DND-41 (cell line): ENCODE data around the gene PI4K2A.

Experiments used
- ATAC-seq: fragments of 200-7000 bp; cut with Tn5 transposase; 3 replicates; pipeline ENCODE4 v1.9.1; 2021; ENCODE audit warnings: low read depth; ENCODE audit not compliant: insufficient read depth
- DNase-seq: peaks from one replicate; pipeline ENCODE4 v3.0.0-alpha.2; 2020
- H2AFZ ChIP-seq: 2 replicates; pipeline ENCODE4 v1.6.0; 2012; ENCODE audit warnings: low read depth, low read length
- H3K27ac ChIP-seq: 2 replicates; pipeline ENCODE4 v1.5.1; 2012; ENCODE audit warnings: low read length, inconsistent platforms
- H3K27me3 ChIP-seq: fragments of 200-600 bp; sonication (generic); 2 replicates; pipeline ENCODE4 v1.6.0; 2012; ENCODE audit warnings: low read length, mild to moderate bottlenecking, inconsistent platforms; ENCODE audit not compliant: insufficient read depth, poor library complexity
- H3K36me3 ChIP-seq: 2 replicates; pipeline ENCODE4 v1.5.1; 2012; ENCODE audit warnings: low read length, inconsistent platforms; ENCODE audit not compliant: insufficient read depth
- H3K4me1 ChIP-seq: 2 replicates; pipeline ENCODE4 v1.5.1; 2012; ENCODE audit warnings: mild to moderate bottlenecking, low read length; ENCODE audit not compliant: insufficient read depth
- H3K4me2 ChIP-seq: 2 replicates; pipeline ENCODE4 v1.6.0; 2012; ENCODE audit warnings: mild to moderate bottlenecking, moderate library complexity, low read length, inconsistent platforms; ENCODE audit not compliant: insufficient read depth
- H3K4me3 ChIP-seq, 2 experiments: fragments of 200-600 bp in 1 of 2; shearing (Covaris generic) in 1 of 2; 2 replicates each; pipeline ENCODE4 v1.5.1; 2012 to 2016; ENCODE audit warnings: inconsistent platforms in 2 of 2, low read length in 2 of 2, mild to moderate bottlenecking in 2 of 2, low read depth in 1 of 2, moderate library complexity in 1 of 2
- H3K79me2 ChIP-seq: 2 replicates; pipeline ENCODE4 v1.6.0; 2012; ENCODE audit warnings: low read length, inconsistent platforms; ENCODE audit not compliant: insufficient read depth
- H3K9ac ChIP-seq: 2 replicates; pipeline ENCODE4 v1.6.0; 2012; ENCODE audit warnings: low read depth, mild to moderate bottlenecking, inconsistent platforms, low read length, moderate library complexity
- H3K9me3 ChIP-seq: 2 replicates; pipeline ENCODE4 v1.5.1; 2012; ENCODE audit warnings: low read length, moderate library complexity, mild to moderate bottlenecking, inconsistent platforms; ENCODE audit not compliant: insufficient read depth, severe bottlenecking
- H4K20me1 ChIP-seq: 2 replicates; pipeline ENCODE4 v1.6.0; 2012; ENCODE audit warnings: low read length; ENCODE audit not compliant: insufficient read depth
- CTCF ChIP-seq: IDR thresholded peaks from 2 replicates; pipeline ENCODE4 v1.5.1; 2012; ENCODE audit warnings: borderline replicate concordance, low read length, moderate library complexity, mild to moderate bottlenecking; ENCODE audit not compliant: poor library complexity, severe bottlenecking; ENCODE audit errors: extremely low read depth
- EZH2 ChIP-seq: IDR thresholded peaks from 3 replicates; pipeline ENCODE4 v1.6.1; 2012; ENCODE audit warnings: borderline replicate concordance, low read depth, mild to moderate bottlenecking, moderate library complexity, low read length, inconsistent platforms; ENCODE audit not compliant: severe bottlenecking

Gene PI4K2A

GRCh38 chr10:97701438-97702069, 61.1 kb downstream of the PI4K2A start:
- Histone ChIP-seq H2AFZ (no peak overlapping the region), H3K4me2 (peak overlapping the region; percentile 18; the same call in 1 of the 2 replicates), H3K4me1 (peaks cover 9% of the 10 kb centered on the region), H3K79me2 (no peaks in the 10 kb centered on the region), H3K9me3 (no peaks in the 10 kb centered on the region), H4K20me1 (no peaks in the 10 kb centered on the region), H3K27me3 (no peaks in the 10 kb centered on the region), H3K4me3 (no peak overlapping the region), H3K36me3 (no peaks in the 10 kb centered on the region), H3K9ac (peak overlapping the region; percentile 13; the same call in 1 of the 2 replicates), H3K27ac (no peak overlapping the region)
- peak; percentile 98 for ATAC-seq
- peak; percentile 66 for DNase-seq
- peak; percentile 93 for TF ChIP-seq CTCF
- no peak for TF ChIP-seq EZH2

DNA sequence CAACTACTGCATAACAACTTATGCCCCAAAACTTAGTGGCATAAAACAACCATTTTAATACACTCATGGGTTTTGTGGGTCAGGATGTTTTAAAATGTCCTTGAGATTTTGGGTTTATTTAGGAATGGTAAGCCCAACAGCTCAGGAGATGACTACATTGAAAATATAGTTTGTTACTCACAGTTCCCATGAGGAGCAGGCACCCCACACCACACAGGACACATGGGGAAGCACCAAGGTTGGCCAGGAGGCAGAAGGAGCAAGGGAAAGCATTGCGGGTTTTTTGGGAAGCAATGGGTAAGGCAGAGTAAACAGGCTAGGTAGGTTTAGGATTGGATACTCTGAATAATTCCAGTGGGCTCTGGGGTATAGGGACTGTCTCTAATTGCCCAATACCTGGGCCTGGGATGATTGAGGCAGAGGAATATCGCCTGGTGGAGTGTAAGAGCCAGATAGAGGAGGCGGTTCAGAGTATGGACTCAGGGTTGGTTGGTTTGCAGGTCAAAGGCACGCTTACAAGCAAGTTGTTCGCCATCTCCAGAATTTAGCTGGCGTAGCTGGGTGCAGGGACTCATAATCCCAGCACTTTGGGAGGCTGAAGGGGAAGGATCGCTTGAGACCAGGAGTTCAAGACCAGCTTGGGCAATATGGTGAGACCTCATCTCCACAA, 63.1 kb downstream of the PI4K2A start:
- H3K9me3 ChIP-seq, result no peaks in the 10 kb centered on the region
- no peak overlapping the region for H3K27ac ChIP-seq
- H3K9ac ChIP-seq, result no peak overlapping the region
- no peak for TF ChIP-seq EZH2
- no peak for TF ChIP-seq CTCF
- H3K4me3 ChIP-seq, result no peak overlapping the region
- peaks cover 9% of the 10 kb centered on the region for H3K4me1 ChIP-seq
- no peak overlapping the region for H3K4me2 ChIP-seq
- H4K20me1 ChIP-seq, result no peaks in the 10 kb centered on the region
- no peaks in the 10 kb centered on the region for H3K27me3 ChIP-seq
- H3K36me3 ChIP-seq, result no peaks in the 10 kb centered on the region
- DNase-seq (no peak), ATAC-seq (no peak)
- H2AFZ ChIP-seq, result no peak overlapping the region
- no peaks in the 10 kb centered on the region for H3K79me2 ChIP-seq

GRCh38 chr10:97704341-97704740, 63.9 kb downstream of the PI4K2A start:
- ATAC-seq, result no peak

More at GRCh38 chr10:97704341-97704740, 63.9 kb downstream of the PI4K2A start:
- H3K27me3 ChIP-seq, result no peaks in the 10 kb centered on the region
- H3K4me3 ChIP-seq, result no peak overlapping the region
- TF ChIP-seq EZH2 (no peak), CTCF (no peak)
- no peaks in the 10 kb centered on the region for H3K79me2 ChIP-seq
- peaks cover 9% of the 10 kb centered on the region for H3K4me1 ChIP-seq
- no peak overlapping the region for H3K9ac ChIP-seq
- H3K4me2 ChIP-seq, result no peak overlapping the region
- no peaks in the 10 kb centered on the region for H3K9me3 ChIP-seq
- no peaks in the 10 kb centered on the region for H4K20me1 ChIP-seq
- H3K36me3 ChIP-seq, result no peaks in the 10 kb centered on the region
- DNase-seq, result no peak
- no peak overlapping the region for H2AFZ ChIP-seq
- no peak overlapping the region for H3K27ac ChIP-seq
